Measurements from ENCODE around the gene SFT2D3. TPM values are rescaled to one million over a fixed set of nuclear protein-coding genes. Genes with fewer than 3 reads are reported as not detected.

SFT2D3 gene
- total and polyA plus RNA-seq, 4 donors: 2.4 to 4.9 (median 4.7) TPM; not detected in 1

DNA sequence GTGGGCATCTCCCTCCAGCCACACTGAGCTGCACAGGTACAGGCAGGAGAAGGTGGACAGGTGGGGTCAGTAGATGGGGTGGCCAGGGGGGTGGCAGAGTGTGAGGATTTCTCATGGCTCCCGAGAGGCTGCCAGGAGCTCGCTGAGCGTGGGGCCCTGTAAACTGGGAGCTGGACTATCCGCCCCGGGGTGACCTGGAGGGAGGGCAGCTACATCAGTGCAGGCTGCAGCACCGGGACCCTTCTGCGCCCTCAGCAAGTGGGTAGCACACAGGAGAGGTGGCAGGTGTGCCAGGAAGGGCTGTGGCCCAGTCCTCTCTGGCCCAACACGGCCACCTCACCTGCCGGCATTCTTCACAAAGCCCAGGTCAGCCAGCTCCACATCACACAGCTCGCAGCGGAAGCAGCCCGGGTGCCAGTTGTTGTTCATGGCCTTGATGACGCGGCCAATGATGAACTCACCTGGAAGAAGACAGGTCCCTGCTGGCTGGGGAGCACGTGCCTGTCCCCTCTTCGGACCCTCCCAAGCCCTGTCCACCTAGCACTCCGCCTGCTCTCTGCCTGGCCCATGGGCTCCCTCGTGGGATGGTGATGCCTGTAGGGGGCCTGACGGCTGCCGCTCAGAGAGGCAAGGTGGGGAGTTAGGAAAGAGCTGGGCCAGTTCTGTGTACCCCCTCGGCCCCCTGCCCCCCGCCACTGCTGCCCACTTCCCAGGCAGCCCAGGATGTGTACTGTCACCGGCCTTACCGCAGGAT, 47.0 kb upstream of the SFT2D3 start:
- DNase-seq (ENCODE audit: low spot score): no peak
- peaks cover 0 to 14% (median 1%) of the 10 kb centered on the region in 4 donors for H3K36me3 ChIP-seq (ENCODE audit: control insufficient read depth in 4 of 4, insufficient read depth in 3 of 4, low read depth in 1 of 4, low read length in 3 of 4)
- no peak overlapping the region for H3K9ac ChIP-seq (ENCODE audit: low read depth in 1 of 2, low read length in 2 of 2)
- WGBS: 95% methylated on average over 24 of the region's 24 CpGs
- no peaks in the 10 kb centered on the region for H3K27me3 ChIP-seq (ENCODE audit: control insufficient read depth in 4 of 4, insufficient read depth in 4 of 4, low read length in 3 of 4)
- TF ChIP-seq MAX (IDR thresholded peaks at IDR 0.05): no peak
- TF ChIP-seq EGR1 (IDR thresholded peaks at IDR 0.05; ENCODE audit: low read depth in 2 of 2): no peak
- H3K4me3 ChIP-seq (ENCODE audit: low read depth in 1 of 3, low read length in 3 of 3): no peak overlapping the region
- H3K9me3 ChIP-seq (ENCODE audit: control insufficient read depth in 4 of 4, low read length in 3 of 4): no peaks in the 10 kb centered on the region
- H3K4me1 ChIP-seq (ENCODE audit: control insufficient read depth in 4 of 4, insufficient read depth in 4 of 4, low read length in 3 of 4): peaks cover 2 to 9% (median 3%) of the 10 kb centered on the region in 4 donors
- H3K27ac ChIP-seq (ENCODE audit: low read depth in 1 of 2, low read length in 2 of 2): no peak overlapping the region

DNA sequence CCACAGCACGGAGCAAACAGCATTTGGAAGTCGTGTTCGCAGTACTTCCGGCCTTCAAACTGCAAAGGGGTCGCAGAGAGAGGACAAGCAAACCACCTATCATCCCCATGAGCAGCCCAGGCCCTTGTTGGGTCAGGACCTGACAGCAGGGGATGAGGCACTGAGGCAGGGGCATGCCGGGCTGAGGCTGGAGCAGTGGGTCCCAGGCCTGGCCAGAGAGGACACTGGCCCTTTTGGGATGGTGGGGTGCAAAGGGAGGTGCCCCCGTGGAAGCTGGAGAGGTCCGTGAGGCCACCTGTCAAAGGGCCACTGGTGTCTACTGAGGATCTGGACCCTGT, 46.5 kb upstream of the SFT2D3 start:
- TF ChIP-seq GABPA (IDR thresholded peaks at IDR 0.05 in 1 of 2, conservative IDR thresholded peaks at IDR 0.05 in 1 of 2) (no peak), FOXA1 (IDR thresholded peaks at IDR 0.05) (no peak), HNF4G (IDR thresholded peaks at IDR 0.05) (no peak)
- no peak overlapping the region for H3K27ac ChIP-seq (ENCODE audit: low read depth in 1 of 2, low read length in 2 of 2)
- peaks cover 0 to 9% (median 0%) of the 10 kb centered on the region in 4 donors for H3K4me1 ChIP-seq (ENCODE audit: control insufficient read depth in 4 of 4, insufficient read depth in 4 of 4, low read length in 3 of 4)
- no peak overlapping the region for H3K4me3 ChIP-seq (ENCODE audit: low read depth in 1 of 3, low read length in 3 of 3)
- no peaks in the 10 kb centered on the region for H3K27me3 ChIP-seq (ENCODE audit: control insufficient read depth in 4 of 4, insufficient read depth in 4 of 4, low read length in 3 of 4)
- no peak for DNase-seq (ENCODE audit: low spot score)
- no peaks in the 10 kb centered on the region for H3K9me3 ChIP-seq (ENCODE audit: control insufficient read depth in 4 of 4, low read length in 3 of 4)
- no peak overlapping the region for H3K9ac ChIP-seq (ENCODE audit: low read depth in 1 of 2, low read length in 2 of 2)
- peaks cover 0 to 14% (median 1%) of the 10 kb centered on the region in 4 donors for H3K36me3 ChIP-seq (ENCODE audit: control insufficient read depth in 4 of 4, insufficient read depth in 3 of 4, low read depth in 1 of 4, low read length in 3 of 4)
- WGBS: 92% methylated on average over 8 of the region's 8 CpGs

DNA sequence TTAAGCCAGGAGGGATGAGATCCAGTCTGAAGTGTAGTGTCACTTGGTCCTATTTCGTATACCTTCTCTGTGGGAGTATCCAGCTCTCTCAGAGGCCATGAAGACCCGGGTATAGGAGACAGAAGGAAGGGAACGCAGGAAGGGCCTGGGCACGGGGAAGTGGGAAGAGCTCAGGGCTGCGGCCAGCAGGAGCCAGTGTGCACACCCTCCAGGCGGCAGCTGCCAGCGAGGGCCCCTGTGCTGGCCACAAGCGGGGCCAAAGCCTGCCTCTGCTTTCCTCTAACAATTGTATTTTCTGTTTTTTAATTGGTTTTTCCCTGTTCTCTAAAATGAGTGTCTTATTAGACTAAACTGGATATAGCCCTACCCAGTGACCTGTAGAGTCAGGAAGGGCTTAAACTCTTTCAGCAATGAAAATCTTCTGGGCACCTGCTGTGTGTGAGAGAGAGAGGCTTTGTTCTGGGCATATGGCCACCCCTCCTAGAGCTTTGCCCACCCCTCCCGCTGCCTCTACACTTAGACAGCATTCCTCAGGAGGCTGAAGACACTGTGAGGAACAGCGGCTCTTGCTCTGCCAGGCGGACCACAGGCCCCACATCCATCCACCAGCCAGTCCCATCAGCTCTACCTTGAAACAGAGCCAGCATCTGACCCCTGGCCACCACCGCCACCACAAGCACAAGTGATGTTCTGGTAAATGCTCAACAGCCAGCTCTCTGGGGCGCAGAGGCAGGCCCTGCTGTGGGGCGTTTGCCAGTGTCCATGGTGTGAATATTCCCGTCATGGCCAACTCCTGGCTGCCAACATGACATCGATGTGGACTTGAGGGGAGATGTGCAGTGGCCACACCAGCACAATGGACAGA, 45.9 kb upstream of the SFT2D3 start:
- TF ChIP-seq FOXA2 (IDR thresholded peaks at IDR 0.05) (no peak), ZBTB33 (IDR thresholded peaks at IDR 0.05) (no peak), EGR1 (IDR thresholded peaks at IDR 0.05; ENCODE audit: low read depth in 2 of 2) (no peak), HNF4G (IDR thresholded peaks at IDR 0.05) (no peak), CTCF (IDR thresholded peaks at IDR 0.05; ENCODE audit: low read depth, low read length, missing input control) (no peak), GABPA (IDR thresholded peaks at IDR 0.05 in 1 of 2, conservative IDR thresholded peaks at IDR 0.05 in 1 of 2) (no peak), JUND (IDR thresholded peaks at IDR 0.05) (no peak), SP1 (IDR thresholded peaks at IDR 0.05) (no peak), YY1 (IDR thresholded peaks at IDR 0.05) (no peak), NR2F2 (IDR thresholded peaks at IDR 0.05) (no peak), TAF1 (conservative IDR thresholded peaks at IDR 0.05) (no peak), FOXA1 (IDR thresholded peaks at IDR 0.05) (no peak), RXRA (IDR thresholded peaks at IDR 0.05) (no peak)
- TF ChIP-seq, protein P1, sequence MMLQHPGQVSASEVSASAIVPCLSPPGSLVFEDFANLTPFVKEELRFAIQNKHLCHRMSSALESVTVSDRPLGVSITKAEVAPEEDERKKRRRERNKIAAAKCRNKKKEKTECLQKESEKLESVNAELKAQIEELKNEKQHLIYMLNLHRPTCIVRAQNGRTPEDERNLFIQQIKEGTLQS (IDR thresholded peaks at IDR 0.05): no peak
- no peak overlapping the region for H3K9ac ChIP-seq (ENCODE audit: low read depth in 1 of 2, low read length in 2 of 2)
- no peaks in the 10 kb centered on the region for H3K27me3 ChIP-seq (ENCODE audit: control insufficient read depth in 4 of 4, insufficient read depth in 4 of 4, low read length in 3 of 4)
- H3K4me1 ChIP-seq (ENCODE audit: control insufficient read depth in 4 of 4, insufficient read depth in 4 of 4, low read length in 3 of 4): peaks cover 0 to 7% (median 0%) of the 10 kb centered on the region in 4 donors
- H3K36me3 ChIP-seq (ENCODE audit: control insufficient read depth in 4 of 4, insufficient read depth in 3 of 4, low read depth in 1 of 4, low read length in 3 of 4): peaks cover 0 to 14% (median 1%) of the 10 kb centered on the region in 4 donors
- no peak overlapping the region for H3K4me3 ChIP-seq (ENCODE audit: low read depth in 1 of 3, low read length in 3 of 3)
- H3K9me3 ChIP-seq (ENCODE audit: control insufficient read depth in 4 of 4, low read length in 3 of 4): no peaks in the 10 kb centered on the region
- WGBS: 91% methylated on average over 16 of the region's 16 CpGs
- H3K27ac ChIP-seq (ENCODE audit: low read depth in 1 of 2, low read length in 2 of 2): no peak overlapping the region
- DNase-seq (ENCODE audit: low spot score): no peak
